ENCODE measurements around the gene AMMECR1L.
"Not testable (repeated sequence)": the region's sequence is repeated elsewhere in the genome, so short reads cannot be mapped to it uniquely, and the experiment has no call there.

AMMECR1L gene

DNA sequence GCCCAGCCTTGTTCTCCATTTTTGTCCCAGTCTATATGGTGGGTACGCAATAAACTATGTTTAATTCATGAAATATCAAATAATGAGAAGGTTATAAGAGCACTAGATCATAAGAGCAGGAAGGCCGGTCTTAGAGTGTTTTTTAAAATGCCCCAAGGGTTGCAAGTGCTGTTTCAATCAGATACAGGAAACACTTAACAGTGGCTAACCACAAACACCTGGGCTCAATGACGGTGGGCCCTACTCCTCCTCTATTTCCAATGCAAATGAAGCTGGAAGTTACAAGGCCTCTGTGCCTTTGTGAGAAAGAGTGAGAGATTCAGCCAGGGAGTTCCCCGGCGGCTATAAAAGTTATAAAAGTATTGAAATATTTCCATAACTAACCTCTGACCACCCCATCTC is 55.9 kb downstream of the AMMECR1L start:
- DNase-seq, result peak; percentile 70 to 72

- not testable (repeated sequence) for DNase-seq
These were observed 59.0 kb downstream of the AMMECR1L start for GRCh38 chr2:127826708-127827107.

DNA sequence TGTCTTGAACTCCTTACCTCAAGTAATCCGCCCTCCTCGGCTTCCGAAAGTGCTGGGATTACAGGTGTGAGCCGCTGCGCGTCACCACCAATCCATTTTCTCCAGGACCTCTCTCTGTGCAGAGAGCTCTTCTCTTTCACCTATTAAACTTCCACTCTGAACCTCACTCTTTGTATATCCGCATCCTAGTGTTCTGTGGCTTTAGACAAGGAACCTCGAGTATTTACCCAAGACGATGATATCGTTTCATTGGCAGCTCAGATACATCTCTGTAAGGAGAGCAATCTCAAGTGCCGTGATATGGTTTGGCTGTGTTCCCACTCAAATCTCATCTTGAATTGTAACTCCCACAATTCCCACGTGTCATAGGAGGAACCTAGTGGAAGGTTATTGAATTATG is 59.7 kb downstream of the AMMECR1L start:
- no peak for DNase-seq

GRCh38 chr2:127820080-127820668 is 65.6 kb downstream of the AMMECR1L start:
- no peak for DNase-seq

DNA sequence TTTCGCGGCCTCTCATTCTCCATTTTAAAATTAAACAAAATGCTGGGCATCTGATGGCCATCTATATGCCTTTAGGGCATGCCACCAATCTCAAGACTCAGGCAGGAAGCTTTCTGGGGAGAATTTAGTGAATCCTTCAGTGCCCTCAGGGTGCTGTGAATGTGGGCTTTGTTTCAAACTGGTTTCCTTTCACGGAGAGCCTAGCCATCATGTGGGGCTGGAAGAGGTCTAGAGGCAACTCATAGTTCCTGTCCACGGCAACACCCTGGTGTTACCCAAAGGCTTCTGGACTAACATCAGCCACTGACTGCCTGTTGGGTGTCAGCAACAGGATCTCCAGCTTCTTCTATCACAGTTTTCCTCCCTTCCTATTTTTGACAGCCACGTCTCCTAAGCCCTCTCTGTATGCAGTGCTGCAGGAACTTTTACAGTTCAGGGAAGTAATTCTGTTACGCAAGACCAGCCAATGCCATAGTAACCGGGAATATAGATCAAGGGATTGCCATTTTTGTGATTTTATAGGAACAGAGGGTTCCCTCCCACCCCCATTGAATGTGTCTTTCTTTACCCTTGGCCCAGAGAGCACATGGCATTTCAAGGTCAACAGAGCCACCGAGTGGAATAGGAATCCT is 66.8 kb downstream of the AMMECR1L start:
- no peak for DNase-seq

- no peak for DNase-seq
These were observed 67.5 kb downstream of the AMMECR1L start for GRCh38 chr2:127818241-127818640.

DNA sequence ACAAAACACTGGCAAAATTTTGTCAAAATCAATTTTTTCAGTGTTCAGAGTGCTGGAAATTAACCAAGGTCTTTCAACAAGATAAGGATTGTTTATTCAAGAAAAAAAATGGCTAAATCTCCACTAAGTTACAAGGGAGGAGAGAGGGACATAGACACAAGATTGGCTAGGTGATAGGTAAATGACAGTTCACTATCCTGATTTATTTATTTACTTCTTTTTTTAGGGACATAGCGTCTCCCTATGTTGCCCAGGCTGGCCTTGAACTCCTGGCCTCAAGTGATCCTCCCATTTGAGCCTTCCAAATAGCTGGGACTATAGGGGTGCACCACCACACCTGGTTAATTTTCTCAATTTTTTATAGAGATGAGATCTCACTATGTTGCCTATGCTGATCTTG is 71.1 kb downstream of the AMMECR1L start:
- no peak for DNase-seq

DNA sequence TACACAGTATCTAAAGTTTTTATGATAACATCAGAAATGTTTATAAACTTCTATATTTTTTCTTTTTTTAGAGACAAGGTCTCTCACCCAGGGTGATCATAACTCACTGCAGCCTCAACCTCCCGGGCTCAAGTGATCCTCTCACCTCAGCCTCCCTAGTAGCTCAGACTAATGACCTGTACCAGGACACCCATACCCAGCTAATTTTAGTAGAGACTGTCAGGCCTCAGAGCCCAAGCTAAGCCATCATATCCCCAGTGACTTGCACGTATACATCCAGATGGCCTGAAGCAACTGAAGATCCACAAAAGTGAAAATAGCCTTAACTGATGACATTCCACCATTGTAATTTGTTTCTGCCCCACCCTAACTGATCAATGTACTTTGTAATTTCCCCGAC is 73.3 kb downstream of the AMMECR1L start:
- not testable (repeated sequence) for DNase-seq
